B cell (primary cell): ENCODE results near the gene RNASE4. TPM values are rescaled to one million over a fixed set of nuclear protein-coding genes. Genes with fewer than 3 reads are reported as not detected.

Experiments
- ATAC-seq: fragments of 200-7000 bp; cut with Tn5 transposase; one replicate; pipeline ENCODE4 v1.10.0; 2021; ENCODE audit warnings: low read depth, mild to moderate bottlenecking, moderate number of reproducible peaks, moderate library complexity
- CTCF ChIA-PET: fragments of 350-600 bp; sonication (Branson Sonifier 250); formaldehyde crosslinking; loops from one replicate; lab custom pipeline; 2021; ENCODE audit warnings: antibody characterized with exemption, inconsistent platforms; lab: Charles Lee
- POLR2A ChIA-PET: fragments of 350-600 bp; sonication (Branson Sonifier 250); formaldehyde crosslinking; loops from one replicate; lab custom pipeline; 2021; ENCODE audit warnings: antibody characterized with exemption; lab: Charles Lee
- DNase-seq: peaks from one replicate; pipeline ENCODE4 v3.0.0; 2013
- H2AFZ ChIP-seq: 2 replicates; pipeline ENCODE4 v1.6.1; 2012; ENCODE audit warnings: mild to moderate bottlenecking, low read depth, low read length; ENCODE audit not compliant: insufficient read depth, poor library complexity, severe bottlenecking
- H3K27ac ChIP-seq, 2 donors: 1 replicate in 1 of 2; 2 replicates in 1 of 2; pipeline ENCODE4 v1.5.1; 2012 to 2013; ENCODE audit warnings: low read length in 2 of 2, mild to moderate bottlenecking in 2 of 2, moderate library complexity in 1 of 2
- H3K27me3 ChIP-seq, 4 experiments: fragments of 200-600 bp in 1 of 4; sonication (generic) in 1 of 4; replicated peaks in 1 of 4; 1 replicate in 2 of 4; 2 replicates in 2 of 4; pipeline versions ENCODE4 v1.6.1 to v1.7.0; 2013 to 2016; ENCODE audit warnings: low read length in 3 of 4, mild to moderate bottlenecking in 2 of 4, mixed read lengths in 1 of 4, moderate library complexity in 1 of 4; ENCODE audit not compliant: insufficient read depth in 4 of 4, control insufficient read depth in 3 of 4; ENCODE audit errors: control extremely low read depth in 1 of 4
- H3K36me3 ChIP-seq, 2 experiments: replicated peaks in 1 of 2; 1 replicate in 1 of 2; 2 replicates in 1 of 2; pipeline versions ENCODE4 v1.6.1 to v1.7.1; 2013; ENCODE audit warnings: low read length in 1 of 2; ENCODE audit not compliant: insufficient read depth in 2 of 2, control insufficient read depth in 1 of 2; ENCODE audit errors: control extremely low read depth in 1 of 2, extremely low read depth in 1 of 2
- H3K4me1 ChIP-seq, 2 donors: fragments of 200-600 bp in 1 of 2; sonication (generic) in 1 of 2; 1 replicate in 1 of 2; 2 replicates in 1 of 2; pipeline versions ENCODE4 v1.5.1 to v1.6.1; 2013 to 2017; ENCODE audit warnings: low read length in 2 of 2; ENCODE audit not compliant: control insufficient read depth in 2 of 2, insufficient read depth in 2 of 2
- H3K4me2 ChIP-seq: replicated peaks from 2 replicates; pipeline ENCODE3; 2012; ENCODE audit warnings: mild to moderate bottlenecking, low read depth, low read length; ENCODE audit not compliant: poor library complexity, severe bottlenecking
- H3K4me3 ChIP-seq, 5 experiments: fragments of 200-600 bp in 1 of 5; sonication (generic) in 1 of 5; 1 replicate in 3 of 5; 2 replicates in 2 of 5; pipeline versions ENCODE4 v1.5.1 to v1.7.0; 2011 to 2016; ENCODE audit warnings: low read length in 4 of 5, mild to moderate bottlenecking in 4 of 5, low read depth in 2 of 5, control low read depth in 1 of 5, moderate library complexity in 1 of 5; ENCODE audit not compliant: insufficient read depth in 1 of 5; ENCODE audit errors: control extremely low read depth in 1 of 5, extremely low read depth in 1 of 5
- H3K79me2 ChIP-seq: fragments of 200-600 bp; sonication (generic); one replicate; pipeline ENCODE4 v1.6.0; 2016; ENCODE audit warnings: low read length; ENCODE audit not compliant: control insufficient read depth, insufficient read depth
- H3K9ac ChIP-seq: fragments of 200-600 bp; sonication (generic); 2 replicates; pipeline ENCODE4 v1.6.1; 2017; ENCODE audit warnings: mild to moderate bottlenecking, low read length, moderate library complexity
- H3K9me3 ChIP-seq, 3 donors: one replicate each; pipeline versions ENCODE4 v1.6.1 to v1.7.1; 2013; ENCODE audit warnings: low read length in 2 of 3; ENCODE audit not compliant: control insufficient read depth in 2 of 3, insufficient read depth in 1 of 3; ENCODE audit errors: control extremely low read depth in 1 of 3
- H4K20me1 ChIP-seq: 2 replicates; pipeline ENCODE4 v1.6.0; 2012; ENCODE audit warnings: mild to moderate bottlenecking, low read length; ENCODE audit not compliant: insufficient read depth, control insufficient read depth, poor library complexity, severe bottlenecking
- H3K27ac Mint-ChIP-seq: one replicate; pipeline ENCODE4 v1.8.0; 2021; ENCODE audit warnings: mixed read lengths
- H3K27me3 Mint-ChIP-seq: one replicate; pipeline ENCODE4 v1.8.0; 2021; ENCODE audit warnings: mixed read lengths
- H3K4me1 Mint-ChIP-seq: one replicate; pipeline ENCODE4 v1.8.0; 2021; ENCODE audit warnings: mixed read lengths
- H3K4me3 Mint-ChIP-seq: one replicate; pipeline ENCODE4 v1.8.0; 2021; ENCODE audit warnings: mixed read lengths
- H3K9me3 Mint-ChIP-seq: one replicate; pipeline ENCODE4 v1.8.0; 2022; ENCODE audit warnings: mixed read lengths; ENCODE audit not compliant: insufficient read depth
- CTCF ChIP-seq: fragments of 200-600 bp; IDR thresholded peaks from one replicate; pipeline ENCODE4 v1.8.0; 2022; ENCODE audit warnings: antibody characterized with exemption, mild to moderate bottlenecking
- EZH2 ChIP-seq: IDR thresholded peaks from 2 replicates; pipeline ENCODE4 v1.6.1; 2012; ENCODE audit warnings: borderline replicate concordance, low read depth, mild to moderate bottlenecking, moderate library complexity, low read length; ENCODE audit not compliant: insufficient read depth, poor library complexity, severe bottlenecking
- WGBS: methylation state at CpG from one replicate; pipeline ENCODE4 v1.1.5; 2013; ENCODE audit warnings: missing lambda C conversion rate; ENCODE audit not compliant: insufficient coverage; 5-methylcytosine and 5-hydroxymethylcytosine counted together
- intact Hi-C: fragments of 100-400 bp; cut with micrococcal nuclease; formaldehyde crosslinking; loops from one replicate; pipeline ENCODE4 v1.10.0; 2022
- polyA plus RNA-seq: library from polyadenylated mRNA; depleted of rRNA; stranded (reverse); fragments of >200 nt; gene quantifications from 2 replicates; pipeline ENCODE4 v1.2.3, GENCODE V29; 2012
- small RNA-seq: library from RNA; depleted of rRNA; stranded (forward); fragments of <200 nt; gene quantifications from one replicate; pipeline ENCODE3, GENCODE V24; 2012; ENCODE audit warnings: low replicate concordance, low read depth; ENCODE audit not compliant: insufficient read length
- total RNA-seq, 2 donors: library from RNA; stranded (reverse); fragments of 120-200 nt in 1 of 2; gene quantifications; 1 replicate in 1 of 2; 2 replicates in 1 of 2; pipeline versions ENCODE4 v1.2.3 to v1.2.4, GENCODE V29; 2013 to 2022

Gene RNASE4
- total and polyA plus RNA-seq, 2 donors (not counting 1 experiment from before 2014, with no cell fraction given), result 1.8 TPM

- Histone ChIP-seq H3K9ac (no peak overlapping the region), H3K4me3 (no peak overlapping the region), H2AFZ (no peak overlapping the region), H3K79me2 (no peaks in the 10 kb centered on the region), H4K20me1 (no peaks in the 10 kb centered on the region), H3K4me1 (no peaks in the 10 kb centered on the region), H3K9me3 (peaks cover 1 to 20% (median 16%) of the 10 kb centered on the region in 3 donors), H3K4me2 (no peak overlapping the region), H3K36me3 (no peaks in the 10 kb centered on the region), H3K27me3 (no peaks in the 10 kb centered on the region), H3K27ac (no peak overlapping the region)
- no peak for DNase-seq
- no peak for ATAC-seq
- intact Hi-C loops, result no loop called here
- no peak overlapping the region for H3K4me3 Mint-ChIP-seq
- ChIA-PET POLR2A (no interaction called here), CTCF (interaction anchor here (1.1 to 1.6 kb wide), 2 partner anchors 48 to 50 kb away, joined by 3 read pairs; no protein-coding TSS in a partner anchor)
- WGBS, result 94% methylated on average over 2 of the region's 2 CpGs
- H3K9me3 Mint-ChIP-seq, result peaks cover 3% of the 10 kb centered on the region
- H3K27me3 Mint-ChIP-seq, result peaks cover 16% of the 10 kb centered on the region
- TF ChIP-seq CTCF (no peak), EZH2 (no peak)
- H3K27ac Mint-ChIP-seq, result no peak overlapping the region
- H3K4me1 Mint-ChIP-seq, result no peaks in the 10 kb centered on the region
These were observed 64.1 kb downstream of the RNASE4 start for GRCh38 chr14:20748439-20748838.

GRCh38 chr14:20750194-20750593 is 65.8 kb downstream of the RNASE4 start:
- H2AFZ ChIP-seq, result no peak overlapping the region
- H3K4me2 ChIP-seq, result no peak overlapping the region
- no peak for TF ChIP-seq EZH2
- no peak for TF ChIP-seq CTCF
- H4K20me1 ChIP-seq, result no peaks in the 10 kb centered on the region
- ChIA-PET POLR2A (no interaction called here), CTCF (interaction anchor here (1.3 to 1.6 kb wide), 2 partner anchors 8 to 52 kb away, joined by 3 to 5 read pairs; no protein-coding TSS in a partner anchor)
- no peaks in the 10 kb centered on the region for H3K4me1 ChIP-seq
- Mint-ChIP-seq H3K4me3 (no peak overlapping the region), H3K27ac (no peak overlapping the region), H3K9me3 (peaks cover 3% of the 10 kb centered on the region), H3K27me3 (peaks cover 17% of the 10 kb centered on the region), H3K4me1 (no peaks in the 10 kb centered on the region)
- intact Hi-C loops, result no loop called here
- DNase-seq, result no peak
- no peak overlapping the region for H3K4me3 ChIP-seq
- H3K9me3 ChIP-seq, result peaks cover 1 to 24% (median 16%) of the 10 kb centered on the region in 3 donors
- no peak overlapping the region for H3K27ac ChIP-seq
- no peaks in the 10 kb centered on the region for H3K79me2 ChIP-seq
- no CpG with 5 or more reads among the region's 1 CpG for WGBS
- no peaks in the 10 kb centered on the region for H3K36me3 ChIP-seq
- H3K9ac ChIP-seq, result no peak overlapping the region
- H3K27me3 ChIP-seq, result no peaks in the 10 kb centered on the region
- ATAC-seq, result no peak

Small RNA genes lying within 50 kb of the gene (small RNA-seq; reads per million reads assigned to genes)
- not detected for gene RF00019

Other genes with a start within 250 kb of the RNASE4 start
- gene KLHL33, start 248.4 kb upstream of the RNASE4 start, total RNA-seq, result 0.20 and 0.27 TPM in 2 replicates
- gene KLHL33, start 248.4 kb upstream of the RNASE4 start, polyA plus RNA-seq, result 0.25 and 0.36 TPM in 2 replicates
- gene OSGEP, start 229.7 kb upstream of the RNASE4 start, total RNA-seq, result 115 and 117 TPM in 2 replicates
- 156 and 274 TPM in 2 replicates for gene OSGEP, start 229.7 kb upstream of the RNASE4 start, polyA plus RNA-seq
- gene APEX1, start 229.3 kb upstream of the RNASE4 start, total RNA-seq, result 103 and 111 TPM in 2 replicates
- 169 and 251 TPM in 2 replicates for gene APEX1, start 229.3 kb upstream of the RNASE4 start, polyA plus RNA-seq
- gene PIP4P1, start 223.1 kb upstream of the RNASE4 start, total RNA-seq, result 97.5 and 101 TPM in 2 replicates
- gene PIP4P1, start 223.1 kb upstream of the RNASE4 start, polyA plus RNA-seq, result 183 and 284 TPM in 2 replicates
- 38.9 and 42.0 TPM in 2 replicates for gene PNP, start 215.2 kb upstream of the RNASE4 start, total RNA-seq
- 93.0 and 119 TPM in 2 replicates for gene PNP, start 215.2 kb upstream of the RNASE4 start, polyA plus RNA-seq
- gene RNASE10, start 179.0 kb upstream of the RNASE4 start, total RNA-seq, result 1.2 and 1.7 TPM in 2 replicates
- gene RNASE10, start 179.0 kb upstream of the RNASE4 start, polyA plus RNA-seq, result 0.10 TPM in 1 of 2 replicates, not detected in the other
- not detected in 2 replicates for gene RNASE9, start 123.5 kb upstream of the RNASE4 start, total RNA-seq
- gene RNASE9, start 123.5 kb upstream of the RNASE4 start, polyA plus RNA-seq, result not detected in 2 replicates
- gene RNASE11, start 96.6 kb upstream of the RNASE4 start, total RNA-seq, result not detected in 2 replicates
- gene RNASE11, start 96.6 kb upstream of the RNASE4 start, polyA plus RNA-seq, result not detected in 2 replicates
- gene RNASE12, start 93.2 kb upstream of the RNASE4 start, total RNA-seq, result not detected in 2 replicates
- gene RNASE12, start 93.2 kb upstream of the RNASE4 start, polyA plus RNA-seq, result not detected in 2 replicates
- not detected in 2 replicates for gene OR6S1, start 42.9 kb upstream of the RNASE4 start, total RNA-seq
- 0.14 and 0.16 TPM in 2 replicates for gene OR6S1, start 42.9 kb upstream of the RNASE4 start, polyA plus RNA-seq
- gene ANG, start 4.2 kb downstream of the RNASE4 start, total RNA-seq, result 1.7 and 2.3 TPM in 2 replicates
- 0.82 and 2.0 TPM in 2 replicates for gene ANG, start 4.2 kb downstream of the RNASE4 start, polyA plus RNA-seq
- gene EDDM3A, start 61.3 kb downstream of the RNASE4 start, total RNA-seq, result not detected in 2 replicates
- gene EDDM3A, start 61.3 kb downstream of the RNASE4 start, polyA plus RNA-seq, result 0.26 TPM in 1 of 2 replicates, not detected in the other
- gene EDDM3B, start 83.8 kb downstream of the RNASE4 start, total RNA-seq, result not detected in 2 replicates
- not detected in 2 replicates for gene EDDM3B, start 83.8 kb downstream of the RNASE4 start, polyA plus RNA-seq
- gene RNASE6, start 96.7 kb downstream of the RNASE4 start, total RNA-seq, result 53.2 and 60.2 TPM in 2 replicates
- gene RNASE6, start 96.7 kb downstream of the RNASE4 start, polyA plus RNA-seq, result 37.2 and 56.6 TPM in 2 replicates
- gene RNASE1, start 118.3 kb downstream of the RNASE4 start, total RNA-seq, result 0.81 TPM in 1 of 2 replicates, not detected in the other
- 0.25 and 1.5 TPM in 2 replicates for gene RNASE1, start 118.3 kb downstream of the RNASE4 start, polyA plus RNA-seq
- gene RNASE3, start 206.8 kb downstream of the RNASE4 start, total RNA-seq, result not detected in 2 replicates
- not detected in 2 replicates for gene RNASE3, start 206.8 kb downstream of the RNASE4 start, polyA plus RNA-seq